ENCODE data around the gene CD2BP2.

The CD2BP2 gene

DNA sequence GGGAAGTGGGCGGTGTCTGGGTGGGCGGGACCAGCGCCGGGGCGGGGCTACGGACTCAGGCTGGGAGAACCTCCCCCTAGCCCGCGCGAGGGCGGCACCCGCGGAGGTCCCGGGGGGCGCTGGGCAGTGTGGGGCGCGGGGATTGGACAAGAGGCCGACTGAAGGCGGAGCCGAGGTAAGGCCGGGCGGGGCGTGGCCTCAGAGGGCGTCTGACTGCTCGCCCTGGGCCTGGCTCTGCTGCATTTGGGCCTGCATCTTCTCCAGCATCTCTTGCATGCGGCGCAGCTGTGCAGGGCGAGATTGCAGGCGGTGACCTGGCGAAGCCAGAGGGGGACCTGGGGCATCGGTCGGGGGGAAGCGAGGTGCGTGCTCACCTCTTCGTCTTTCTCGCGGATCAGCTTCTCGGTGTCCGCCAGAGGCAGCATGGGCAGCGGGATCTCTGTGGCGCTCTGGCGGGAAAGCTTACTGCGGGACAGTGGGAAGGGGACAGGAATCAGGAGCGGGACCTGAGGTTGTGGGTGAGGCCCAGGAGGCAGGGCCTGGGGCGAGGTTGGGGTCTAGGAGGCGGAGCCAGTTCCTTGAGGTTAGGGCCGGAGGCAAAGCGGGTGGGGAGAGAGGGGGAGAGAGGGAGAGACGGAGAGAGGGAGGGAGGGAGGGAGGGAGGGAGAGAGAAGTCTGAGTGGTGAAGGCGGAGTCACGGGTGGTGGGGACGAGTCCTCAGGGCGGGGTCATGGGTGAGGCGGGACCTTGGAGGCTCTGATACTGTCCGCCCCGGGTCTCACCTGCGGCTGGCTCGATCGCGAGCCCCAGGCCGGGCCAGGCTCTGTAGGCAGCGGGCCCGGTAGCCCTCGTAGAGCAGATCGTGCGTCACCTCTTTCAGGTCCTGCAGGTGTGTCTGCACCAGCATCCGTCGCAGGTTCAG, 23.4 kb upstream of the CD2BP2 start:
- DNase-seq (ENCODE audit: low read depth, low spot score): peak; percentile 99

DNA sequence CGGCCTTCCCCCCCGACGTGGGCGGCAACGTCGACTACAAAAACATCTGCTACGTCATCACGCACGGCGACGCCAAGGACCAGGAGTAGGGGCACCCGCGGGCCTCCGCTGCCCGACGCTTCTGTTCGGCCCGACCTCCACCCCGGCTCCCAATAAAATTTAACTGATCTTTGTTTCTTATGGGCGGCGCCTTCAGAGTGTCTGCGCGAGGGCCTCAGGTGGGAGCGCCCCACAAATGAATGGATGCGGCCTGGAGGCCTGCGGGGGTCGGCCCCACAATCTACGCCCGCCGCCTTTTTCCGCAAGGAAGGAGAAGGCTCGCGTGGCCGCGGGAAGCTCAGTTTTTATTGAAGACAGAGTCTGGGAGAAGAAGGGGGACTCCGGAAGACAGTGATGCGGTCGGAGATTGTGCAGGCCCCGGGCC, 22.7 kb upstream of the CD2BP2 start:
- peak; percentile 73 for DNase-seq (ENCODE audit: low read depth, low spot score)

DNA sequence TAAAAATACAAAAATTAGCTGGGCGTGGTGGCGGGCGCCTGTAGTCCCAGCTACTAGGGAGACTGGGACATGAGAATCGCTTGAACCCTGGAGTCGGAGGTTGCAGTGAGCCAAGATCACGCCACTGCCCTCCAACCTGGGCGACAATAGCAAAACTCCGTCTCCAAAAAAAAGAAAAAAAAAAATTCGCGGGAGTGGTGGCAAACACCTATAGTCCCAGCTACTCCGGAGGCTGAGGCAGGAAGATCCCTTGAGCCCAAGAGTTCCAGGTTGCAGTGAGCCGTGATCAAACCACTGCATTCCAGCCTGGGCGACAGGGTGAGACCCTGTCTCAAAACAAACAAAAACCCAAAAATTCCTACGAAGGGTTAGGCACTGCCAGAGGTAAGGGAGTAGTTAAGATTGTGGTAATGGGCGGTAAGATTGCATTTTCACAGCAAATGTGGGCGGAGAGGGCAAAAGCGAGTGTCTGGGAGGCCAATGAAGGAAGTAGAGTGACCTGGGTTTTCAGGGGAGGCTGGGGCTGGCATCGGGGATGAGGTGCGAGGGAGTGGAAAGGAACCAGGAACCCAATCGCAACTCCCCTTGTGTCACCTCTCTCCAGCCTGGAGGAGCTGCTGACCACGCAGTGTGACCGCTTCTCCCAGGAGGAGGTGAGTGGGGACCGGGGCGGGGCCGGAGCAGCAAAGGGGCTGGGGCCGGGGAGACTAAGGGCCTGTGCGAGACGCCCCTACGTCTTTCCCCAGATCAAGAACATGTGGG, 22.1 kb upstream of the CD2BP2 start:
- DNase-seq (ENCODE audit: low read depth, low spot score): no peak

DNA sequence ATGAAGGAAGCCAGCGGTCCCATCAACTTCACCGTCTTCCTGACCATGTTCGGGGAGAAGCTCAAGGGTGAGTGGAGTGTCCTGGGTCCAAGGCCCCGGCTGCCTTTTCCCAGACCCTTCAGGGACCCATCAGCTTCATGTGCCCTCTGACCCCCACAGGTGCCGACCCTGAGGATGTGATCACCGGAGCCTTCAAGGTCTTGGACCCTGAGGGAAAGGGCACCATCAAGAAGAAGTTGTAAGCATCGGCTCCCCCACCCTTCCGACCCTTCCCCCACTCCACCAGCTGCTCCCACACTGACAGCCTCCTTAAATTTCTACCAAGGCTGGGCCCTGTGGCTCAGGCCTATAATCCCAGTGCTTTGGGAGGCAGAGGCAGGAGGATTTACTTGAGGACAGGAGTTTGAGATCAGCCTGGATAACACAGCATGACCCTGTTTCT, 21.4 kb upstream of the CD2BP2 start:
- no peak for DNase-seq (ENCODE audit: low read depth, low spot score)

DNA sequence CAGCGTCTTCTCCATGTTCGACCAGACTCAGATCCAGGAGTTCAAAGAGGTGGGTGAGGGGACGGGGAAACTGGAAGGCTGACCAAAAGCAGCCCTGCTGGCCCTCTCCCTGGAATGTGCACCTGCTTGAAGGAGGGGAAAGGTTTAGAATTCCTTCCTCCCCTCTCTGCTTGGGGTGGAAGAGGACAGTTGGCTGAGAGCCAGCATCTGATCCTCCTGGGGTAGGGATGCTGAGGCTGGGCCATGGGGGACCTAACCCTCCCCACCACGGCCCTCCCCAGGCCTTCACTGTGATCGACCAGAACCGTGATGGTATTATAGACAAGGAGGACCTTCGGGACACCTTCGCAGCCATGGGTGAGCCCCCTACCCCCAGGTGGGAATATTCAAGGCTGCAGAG, 20.8 kb upstream of the CD2BP2 start:
- DNase-seq (ENCODE audit: low read depth, low spot score): no peak

DNA sequence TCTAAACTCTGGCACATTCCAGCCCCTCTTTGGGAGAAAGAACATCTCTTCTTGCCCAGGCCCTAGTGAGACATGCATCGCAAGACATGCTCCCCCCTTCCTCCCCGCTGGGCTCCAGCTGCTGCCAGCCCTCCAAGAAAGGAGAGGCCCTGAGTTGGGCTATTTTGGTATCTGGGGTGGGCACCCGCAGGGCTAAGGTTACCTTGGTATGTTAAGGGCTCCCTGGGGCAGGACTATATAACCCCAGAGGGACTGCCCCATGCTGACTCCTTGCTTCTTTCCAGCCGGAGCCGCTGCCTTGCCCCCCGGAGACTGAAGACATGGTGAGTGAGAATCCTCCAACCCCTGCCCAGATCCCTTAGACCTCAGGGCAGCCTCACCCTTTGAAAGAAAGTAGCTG, 19.4 kb upstream of the CD2BP2 start, which contains the start of gene MYL11:
TSS of gene MYL11 (plus strand) at position 265 of the 400 bp plus-strand sequence. CDS start at position 321, 56 bp downstream.
- DNase-seq (ENCODE audit: low read depth, low spot score): no peak

DNA sequence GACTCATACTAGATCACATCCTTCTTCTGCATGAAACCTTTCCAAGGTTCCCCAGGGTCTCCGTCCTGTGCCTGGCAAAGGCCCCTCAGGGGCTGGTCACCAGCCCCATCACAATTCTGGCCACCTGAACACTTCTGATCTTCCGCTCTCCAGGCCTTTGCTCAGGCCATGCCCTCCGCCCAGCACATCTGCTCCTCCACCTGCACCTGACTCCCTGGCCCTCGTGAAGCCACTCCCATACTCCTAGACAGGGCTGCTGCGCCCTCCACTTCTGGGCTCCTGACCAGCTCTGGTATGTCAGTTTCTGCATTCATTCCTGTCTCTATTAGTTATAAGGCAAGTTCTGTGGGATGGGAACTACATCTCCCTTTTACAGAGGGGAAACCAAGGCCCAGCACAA, 17.6 kb upstream of the CD2BP2 start:
- DNase-seq (ENCODE audit: low read depth, low spot score): no peak

DNA sequence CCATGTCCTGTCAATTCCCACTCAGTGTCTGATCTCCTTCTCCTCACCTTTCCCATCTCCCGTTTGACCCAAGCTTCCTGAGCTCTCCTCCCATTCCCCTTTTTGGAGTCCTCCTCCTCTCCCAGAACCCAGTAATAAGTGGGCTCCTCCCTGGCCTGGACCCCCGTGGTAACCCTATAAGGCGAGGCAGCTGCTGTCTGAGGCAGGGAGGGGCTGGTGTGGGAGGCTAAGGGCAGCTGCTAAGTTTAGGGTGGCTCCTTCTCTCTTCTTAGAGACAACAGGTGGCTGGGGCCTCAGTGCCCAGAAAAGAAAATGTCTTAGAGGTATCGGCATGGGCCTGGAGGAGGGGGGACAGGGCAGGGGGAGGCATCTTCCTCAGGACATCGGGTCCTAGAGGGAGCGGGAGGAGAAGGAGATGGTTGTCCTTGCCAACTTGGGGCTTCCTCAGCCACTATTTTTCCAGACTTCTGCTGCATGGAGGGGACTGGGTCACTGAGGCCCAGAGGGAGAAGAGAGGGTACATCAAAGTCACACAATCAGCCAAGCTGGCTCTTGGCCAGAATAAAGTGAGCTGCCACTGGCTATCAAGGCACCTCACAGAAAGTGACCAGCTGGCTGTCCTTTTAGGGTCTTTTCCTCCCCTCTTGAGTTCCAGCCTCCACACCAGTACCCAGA, 17.1 kb upstream of the CD2BP2 start:
- DNase-seq (ENCODE audit: low read depth, low spot score): no peak

DNA sequence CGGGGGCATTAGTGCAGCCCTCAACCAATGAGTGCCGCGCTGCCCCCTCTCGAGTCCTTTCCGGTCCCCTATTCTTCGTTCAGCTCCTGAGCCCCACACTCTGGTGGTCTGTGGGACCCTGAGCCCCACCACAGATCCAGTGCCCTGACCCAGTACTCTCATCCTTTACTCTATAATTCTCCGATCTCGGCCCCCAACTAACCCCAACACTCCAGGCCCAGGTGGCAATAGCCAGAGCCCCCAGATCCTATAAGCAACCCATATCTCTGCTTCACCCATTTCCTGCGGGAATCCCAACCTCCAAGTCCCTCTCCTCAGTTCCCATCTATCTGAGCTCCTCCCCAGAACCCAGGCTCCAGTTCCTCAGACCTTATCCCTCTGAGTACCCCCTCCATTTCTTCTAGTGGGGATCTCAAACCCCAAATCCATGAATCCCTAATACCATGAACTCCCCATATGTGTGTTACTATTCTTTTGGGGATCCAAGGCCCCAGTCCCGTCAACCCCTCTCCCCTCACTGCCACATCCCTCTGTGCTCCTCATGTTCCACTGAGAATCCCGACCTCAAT, 16.2 kb upstream of the CD2BP2 start:
- DNase-seq (ENCODE audit: low read depth, low spot score): no peak

DNA sequence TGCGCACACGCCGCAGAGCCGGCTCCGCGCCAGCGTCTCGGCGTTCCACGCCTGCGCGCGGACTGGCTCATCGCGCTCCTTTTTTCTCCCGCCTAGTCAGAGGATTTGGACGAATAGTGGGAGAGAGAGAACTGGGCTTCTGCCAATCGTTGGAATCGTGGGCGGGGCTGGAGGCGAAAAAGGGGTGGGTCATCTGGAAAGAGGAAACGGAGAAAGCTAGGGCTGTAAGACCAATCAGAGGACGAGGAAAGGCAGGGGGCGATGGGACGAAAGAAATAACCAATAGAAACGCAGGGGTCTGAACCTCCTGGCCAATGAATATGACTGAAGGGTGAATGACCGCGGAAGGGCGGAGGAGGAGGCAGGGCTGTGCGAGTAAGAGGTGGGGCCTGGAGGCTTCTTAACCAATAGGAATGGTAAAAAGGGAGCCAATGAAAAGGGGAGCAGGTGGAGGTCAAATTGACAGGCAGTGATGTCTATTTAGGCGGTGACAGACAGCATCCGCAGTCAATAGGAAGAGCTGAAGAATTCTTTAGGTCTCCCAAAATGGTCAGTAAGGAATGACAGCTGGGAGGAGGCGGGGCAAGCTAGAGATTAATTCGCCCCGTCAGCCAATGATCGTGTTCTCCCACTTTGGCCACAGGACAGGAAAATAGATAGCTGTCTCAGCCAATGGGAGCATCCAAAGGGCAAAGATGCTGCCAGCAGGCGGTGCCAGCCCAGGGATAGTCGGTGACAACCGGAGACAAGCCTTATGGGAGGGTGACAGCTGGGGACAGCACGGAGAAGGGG, 15.5 kb upstream of the CD2BP2 start, which contains the start of gene TBC1D10B:
TSS of gene TBC1D10B (minus strand) at position 39 of the 792 bp plus-strand sequence. CDS start 311 bp downstream, outside the sequence.
- peak; percentile 99 for DNase-seq (ENCODE audit: low read depth, low spot score)

DNA sequence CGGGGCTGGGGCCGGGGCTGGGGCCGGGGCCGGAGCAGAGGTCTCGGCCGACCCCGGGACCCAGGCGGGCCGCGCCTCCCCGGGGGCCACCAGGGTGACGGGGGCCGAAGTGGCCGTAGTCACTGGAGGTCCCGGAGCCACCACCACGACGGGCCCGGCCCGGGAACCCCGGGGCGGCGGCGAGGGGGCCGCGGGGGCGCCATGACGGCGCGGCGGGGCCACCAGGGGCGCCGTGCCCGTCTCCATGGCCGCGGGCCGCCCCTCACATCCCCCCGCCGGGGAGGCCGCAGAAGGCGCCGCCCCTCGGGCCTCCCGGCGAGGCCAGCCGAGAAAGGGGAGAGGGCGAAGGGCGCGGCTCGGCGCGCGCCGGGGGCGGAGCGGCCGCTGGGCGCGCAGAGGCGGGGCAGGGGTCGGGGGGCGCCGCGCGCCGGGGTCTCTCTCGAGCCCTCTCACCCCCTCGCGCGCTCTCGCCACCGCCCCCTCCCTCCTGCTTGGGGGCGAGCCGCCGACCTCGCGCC, 14.9 kb upstream of the CD2BP2 start:
- no peak for DNase-seq (ENCODE audit: low read depth, low spot score)

DNA sequence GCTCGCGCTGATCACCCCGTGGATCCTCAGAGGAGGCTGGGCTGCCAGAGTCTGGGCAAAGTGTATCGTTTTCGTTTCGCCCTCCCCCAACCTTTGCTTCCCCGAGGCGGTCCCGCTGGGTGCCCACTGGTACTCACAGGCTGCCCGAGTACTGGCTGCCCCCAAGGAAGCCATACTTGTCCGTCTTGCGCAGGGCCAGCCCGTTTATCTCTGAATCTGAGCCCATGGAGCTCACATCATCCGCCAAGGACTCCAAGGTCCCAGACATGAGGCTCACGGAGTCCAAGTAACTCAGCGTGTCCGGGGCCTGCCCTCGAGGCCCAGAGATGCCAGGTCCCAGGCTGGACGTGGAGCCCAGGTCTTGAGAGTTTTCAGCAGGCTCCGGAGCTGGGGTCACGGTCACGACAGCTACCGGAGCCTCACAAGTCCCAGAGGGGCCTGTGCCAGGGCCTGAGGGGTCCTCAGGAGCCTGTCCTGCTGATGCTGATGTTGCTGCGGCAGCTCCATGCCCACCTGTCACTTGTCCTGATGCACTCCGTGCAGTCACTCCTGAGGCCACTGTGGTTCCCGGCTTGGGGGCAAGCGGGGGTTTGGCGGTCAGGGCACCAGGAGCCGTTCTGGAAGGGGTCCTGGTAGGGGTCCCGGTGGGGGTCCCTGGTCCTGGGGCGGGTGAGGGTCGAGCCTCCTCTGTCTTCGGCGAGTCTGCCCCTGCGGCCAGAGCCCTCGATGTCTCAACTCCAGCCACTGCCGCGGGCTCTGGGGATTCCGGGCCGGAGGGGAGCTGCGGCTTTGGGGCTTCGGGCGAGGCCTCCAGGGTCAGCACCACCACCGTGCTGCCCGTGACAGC, 14.2 kb upstream of the CD2BP2 start:
- no peak for DNase-seq (ENCODE audit: low read depth, low spot score)

DNA sequence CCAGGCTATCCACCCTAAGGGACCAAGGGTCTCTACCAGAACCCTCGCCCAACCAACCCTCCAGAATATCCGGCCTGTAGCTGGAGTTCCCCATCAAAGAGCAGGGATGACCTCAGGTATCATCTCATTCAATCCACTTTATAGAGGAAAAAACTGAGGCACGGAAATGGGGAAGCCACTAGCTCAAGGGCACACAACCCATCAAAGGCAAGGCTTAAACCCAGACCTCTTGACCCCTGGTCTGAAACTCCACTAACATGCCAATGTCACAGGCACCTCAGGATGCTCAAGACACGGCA, 13.6 kb upstream of the CD2BP2 start:
- DNase-seq (ENCODE audit: low read depth, low spot score): no peak

DNA sequence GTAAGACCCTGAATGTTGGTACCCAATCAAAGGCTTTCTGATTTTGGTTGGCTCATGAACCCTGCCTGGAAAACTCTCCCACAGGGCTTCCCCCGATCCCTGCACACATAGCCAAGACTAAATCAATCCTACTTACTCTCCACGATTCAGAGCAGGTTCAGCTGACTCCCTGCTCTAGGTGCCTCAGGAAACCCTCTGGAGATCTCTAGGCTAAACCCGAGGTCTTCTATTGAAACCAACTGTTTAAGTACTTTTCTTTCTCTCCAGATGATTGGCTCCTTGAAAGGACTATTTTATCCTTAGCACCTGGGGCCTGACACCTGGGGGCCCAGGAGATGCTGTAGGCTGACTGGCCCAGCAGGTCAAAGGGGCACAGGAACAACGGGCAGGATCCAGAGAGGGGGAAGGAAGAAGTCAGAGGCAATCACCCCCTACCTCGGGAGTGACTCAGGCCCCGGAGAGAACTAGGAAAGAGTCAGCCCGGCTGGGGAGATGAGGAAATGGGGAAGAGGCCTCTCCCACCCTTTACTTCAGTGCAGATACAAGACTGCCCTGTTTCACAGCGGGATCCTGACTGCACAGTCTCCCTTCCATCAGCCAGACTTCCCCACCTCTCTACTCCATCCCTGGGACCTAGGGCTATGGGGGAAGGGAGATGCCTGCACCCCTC, 13.1 kb upstream of the CD2BP2 start:
- DNase-seq (ENCODE audit: low read depth, low spot score): no peak

DNA sequence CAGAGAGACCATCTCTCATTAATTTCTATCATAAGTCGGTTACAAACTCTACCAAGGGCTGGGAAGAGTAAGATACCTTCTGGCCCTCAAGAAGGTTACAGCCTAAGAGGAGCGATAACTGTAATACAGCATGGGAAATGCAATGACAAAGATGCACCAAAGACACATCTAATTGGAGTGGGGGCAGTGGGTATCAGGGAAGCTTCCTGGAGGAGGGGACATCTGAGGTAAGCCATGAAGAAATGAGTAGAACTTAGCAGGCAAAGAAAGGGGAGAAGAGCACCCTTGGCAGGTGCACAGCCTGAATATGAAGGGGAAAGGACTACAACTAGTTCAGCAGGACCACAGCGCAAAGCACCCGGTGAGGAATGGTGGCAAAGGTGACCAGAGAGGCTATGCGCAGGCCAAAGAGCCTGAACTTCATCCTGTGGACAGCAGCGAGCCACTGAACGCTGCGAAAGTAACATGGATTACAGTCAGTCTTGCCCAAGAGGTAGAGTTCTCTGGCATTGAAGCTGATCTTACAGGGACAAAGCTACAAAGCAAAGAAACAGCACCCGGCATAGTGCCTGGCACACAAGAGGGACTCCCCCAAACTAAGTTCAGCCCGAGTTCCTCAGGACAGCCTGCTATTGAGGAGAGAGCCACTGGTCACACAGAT, 12.4 kb upstream of the CD2BP2 start:
- DNase-seq (ENCODE audit: low read depth, low spot score): no peak

DNA sequence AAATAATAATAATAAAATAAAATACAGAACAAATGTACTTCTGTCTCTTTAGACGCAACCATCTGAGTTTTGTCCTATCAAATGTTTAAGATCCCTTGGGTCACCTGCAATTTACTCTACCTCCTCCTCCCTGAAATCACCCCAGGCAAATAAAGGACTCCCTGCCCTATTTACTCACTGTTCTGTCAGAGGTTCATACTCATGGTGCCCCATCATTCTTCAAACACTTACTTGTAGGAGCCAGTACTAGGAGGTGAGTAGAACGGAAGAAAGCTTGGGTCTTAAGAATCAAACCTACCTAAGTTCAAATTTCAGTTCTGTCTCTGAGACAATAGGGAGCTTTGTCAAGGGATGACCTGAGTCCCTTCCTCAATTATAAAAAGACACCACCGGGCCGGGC, 11.4 kb upstream of the CD2BP2 start:
- DNase-seq (ENCODE audit: low read depth, low spot score): no peak

DNA sequence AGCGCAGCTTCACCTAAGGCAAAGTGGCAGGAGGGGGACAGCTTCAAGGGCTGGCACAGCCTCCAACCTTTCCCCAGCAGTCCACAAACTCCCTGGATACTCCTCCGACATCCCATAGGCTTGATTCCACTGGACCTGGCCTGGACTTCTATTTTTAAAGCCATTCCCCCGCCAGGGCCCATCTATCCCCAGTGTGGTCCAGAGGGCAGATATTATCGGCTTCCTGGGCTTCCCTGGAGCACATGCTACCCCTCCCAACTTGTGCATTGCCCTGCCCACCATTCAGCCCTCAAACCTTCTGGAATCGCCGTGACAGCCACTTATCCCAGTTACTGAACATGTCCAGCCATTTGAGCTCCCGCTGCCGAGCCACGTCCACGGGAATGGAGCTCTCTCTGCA, 10.1 kb upstream of the CD2BP2 start:
- DNase-seq (ENCODE audit: low read depth, low spot score): no peak

DNA sequence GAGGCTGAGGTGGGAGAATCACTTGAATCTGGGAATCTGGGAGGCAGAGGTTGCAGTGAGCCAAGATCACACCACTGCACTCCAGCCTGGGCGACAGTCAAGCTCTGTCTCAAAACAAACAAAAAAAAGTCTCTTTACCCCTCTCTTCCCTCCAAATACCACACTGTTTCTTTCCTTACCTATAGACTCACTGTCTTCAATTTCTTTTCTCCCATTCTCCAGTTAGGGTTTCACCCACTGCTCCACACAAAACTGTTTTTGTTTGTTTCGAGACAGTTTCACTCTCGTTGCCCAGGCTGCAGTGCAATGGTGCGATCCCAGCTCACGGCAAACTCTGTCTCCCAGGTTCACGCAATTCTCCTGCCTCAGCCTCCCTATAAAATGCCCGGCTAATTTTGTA, 6.1 kb upstream of the CD2BP2 start:
- no peak for DNase-seq (ENCODE audit: low read depth, low spot score)

DNA sequence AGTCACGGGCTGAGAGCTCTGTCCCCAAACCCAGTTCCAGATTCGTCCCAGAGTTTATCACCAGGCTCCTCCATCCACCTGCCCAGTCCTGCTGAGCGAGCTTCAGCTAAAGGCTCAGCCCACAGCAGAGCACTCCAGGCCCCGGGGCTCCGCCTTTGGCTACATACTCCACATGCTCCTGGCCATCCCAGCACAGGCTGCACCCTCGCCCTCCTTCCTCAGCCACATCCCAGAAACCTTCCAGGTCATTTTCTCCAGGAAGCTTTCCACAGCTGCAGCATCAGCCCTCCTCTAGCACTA, 4.7 kb upstream of the CD2BP2 start:
- DNase-seq (ENCODE audit: low read depth, low spot score): no peak

Data from activated CD4-positive, CD25-positive, alpha-beta regulatory T cell treated with anti-CD3 and anti-CD28 coated beads, Interleukin-2, amount 50 U/mL, for 16 hours (primary cell).